IMR-90 (cell line): ENCODE results near the gene SPATC1L.

Source experiments
- BHLHE40 ChIP-seq: fragments of 150-350 bp; IDR thresholded peaks from 2 replicates; pipeline ENCODE4 v1.6.1; 2016; ENCODE audit warnings: mild to moderate bottlenecking, low read depth, low read length
- CTCF ChIP-seq: conservative IDR thresholded peaks from 2 replicates; pipeline ENCODE4 v1.5.1; 2012; ENCODE audit warnings: mild to moderate bottlenecking, low read depth, low read length, improper control_type of control experiment
- MAFK ChIP-seq: IDR thresholded peaks from 2 replicates; pipeline ENCODE4 v1.6.1; 2012; ENCODE audit warnings: low read depth, low read length, improper control_type of control experiment
- RAD21 ChIP-seq: IDR thresholded peaks from 2 replicates; pipeline ENCODE4 v1.6.1; 2012; ENCODE audit warnings: low read length, improper control_type of control experiment

GRCh38 chr21:46168238-46168637, 16.0 kb downstream of the SPATC1L start:
- TF ChIP-seq BHLHE40 (no peak), RAD21 (no peak), CTCF (no peak), MAFK (no peak)
